ENCODE measurements around the gene ARFGAP2.

Gene ARFGAP2

DNA sequence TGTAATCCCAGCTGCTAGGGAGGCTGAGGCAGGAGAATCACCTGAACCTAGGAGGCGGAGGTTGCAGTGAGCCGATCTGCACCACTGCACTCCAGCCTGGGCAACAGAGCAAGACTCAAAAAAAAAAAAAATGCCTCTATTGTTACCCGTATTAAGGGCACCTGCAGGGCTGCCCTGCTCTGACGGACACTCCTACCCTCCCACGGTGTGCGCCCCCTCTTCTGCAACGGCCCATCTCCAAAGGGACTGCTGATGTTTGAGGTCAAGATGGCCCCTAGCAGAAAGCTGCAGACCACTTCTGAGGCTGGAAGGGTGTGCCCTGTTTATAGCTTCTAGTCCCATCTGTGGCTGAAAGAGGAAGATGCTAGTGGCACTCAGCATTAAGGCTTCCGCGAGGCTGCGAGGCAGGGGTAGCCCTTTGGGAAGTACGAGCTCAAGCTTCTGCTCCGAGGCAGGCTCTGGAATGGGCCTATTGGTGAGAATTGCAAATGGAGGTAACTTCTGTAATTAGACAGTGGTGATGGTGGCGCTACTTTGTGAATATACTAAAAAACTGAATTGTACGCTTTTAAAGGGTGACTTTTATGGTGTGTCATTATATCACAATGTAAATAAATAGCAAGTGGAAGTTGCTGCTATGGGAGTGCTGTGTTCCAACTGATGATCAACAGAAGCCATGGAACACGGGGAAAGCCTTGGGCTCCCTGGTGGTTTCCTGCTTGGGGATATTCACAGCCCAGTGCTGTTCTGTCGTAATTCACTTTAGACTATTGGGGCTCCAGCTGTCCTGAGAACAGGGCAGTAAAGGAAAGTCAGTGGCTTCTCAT lies 24.3 kb downstream of the ARFGAP2 start:
- H3K9ac ChIP-seq (ENCODE audit: low read length in 5 of 5): no peak overlapping the region
- peaks cover 0 to 11% (median 0%) of the 10 kb centered on the region in 5 donors for H3K36me3 ChIP-seq (ENCODE audit: control insufficient read depth in 5 of 5, insufficient read depth in 5 of 5, low read length in 5 of 5)
- H3K9me3 ChIP-seq (ENCODE audit: control insufficient read depth in 5 of 5, low read length in 5 of 5): no peaks in the 10 kb centered on the region
- H3K4me1 ChIP-seq (ENCODE audit: control insufficient read depth in 5 of 5, insufficient read depth in 5 of 5, low read length in 5 of 5): peaks cover 7 to 27% (median 26%) of the 10 kb centered on the region in 5 donors
- H3K27ac ChIP-seq (ENCODE audit: low read depth, low read length): no peak overlapping the region
- H3K27me3 ChIP-seq (ENCODE audit: control insufficient read depth in 5 of 5, insufficient read depth in 4 of 5, low read length in 5 of 5): no peaks in the 10 kb centered on the region
- H3K4me3 ChIP-seq (ENCODE audit: low read depth in 1 of 5, low read length in 5 of 5): no peak overlapping the region

DNA sequence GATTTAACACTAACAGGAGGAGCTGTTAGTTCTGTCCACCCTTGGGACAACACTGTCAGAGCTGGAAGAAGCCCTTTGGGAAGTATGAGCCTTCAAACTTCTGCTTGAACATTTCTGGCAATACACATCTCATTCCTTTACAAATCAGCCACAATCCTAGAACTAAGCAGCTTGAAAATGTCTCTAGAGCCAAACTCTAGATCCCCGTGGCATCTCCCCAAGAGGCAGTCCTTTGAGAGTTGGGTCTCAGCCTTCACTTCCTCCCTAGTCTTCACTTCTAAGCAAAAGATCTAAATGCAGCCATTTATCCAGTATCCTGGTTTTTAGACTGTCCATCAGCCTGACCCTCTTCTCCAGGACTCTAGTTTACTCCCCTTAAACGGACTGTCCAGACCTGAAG lies 26.9 kb downstream of the ARFGAP2 start:
- H3K4me3 ChIP-seq (ENCODE audit: low read depth in 1 of 5, low read length in 5 of 5): no peak overlapping the region
- peaks cover 7 to 27% (median 26%) of the 10 kb centered on the region in 5 donors for H3K4me1 ChIP-seq (ENCODE audit: control insufficient read depth in 5 of 5, insufficient read depth in 5 of 5, low read length in 5 of 5)
- no peak overlapping the region for H3K27ac ChIP-seq (ENCODE audit: low read depth, low read length)
- peak overlapping the region in 1 of 5 donors; percentile 20 for H3K9ac ChIP-seq (ENCODE audit: low read length in 5 of 5)
- no peaks in the 10 kb centered on the region for H3K27me3 ChIP-seq (ENCODE audit: control insufficient read depth in 5 of 5, insufficient read depth in 4 of 5, low read length in 5 of 5)
- H3K36me3 ChIP-seq (ENCODE audit: control insufficient read depth in 5 of 5, insufficient read depth in 5 of 5, low read length in 5 of 5): no peaks in the 10 kb centered on the region
- H3K9me3 ChIP-seq (ENCODE audit: control insufficient read depth in 5 of 5, low read length in 5 of 5): no peaks in the 10 kb centered on the region

GRCh38 chr11:47148903-47149531 lies 27.7 kb downstream of the ARFGAP2 start:
- H3K9ac ChIP-seq (ENCODE audit: low read length in 5 of 5): peak overlapping the region in 2 of 5 donors; percentile 20 to 31
- no peak overlapping the region for H3K27ac ChIP-seq (ENCODE audit: low read depth, low read length)
- no peaks in the 10 kb centered on the region for H3K27me3 ChIP-seq (ENCODE audit: control insufficient read depth in 5 of 5, insufficient read depth in 4 of 5, low read length in 5 of 5)
- H3K9me3 ChIP-seq (ENCODE audit: control insufficient read depth in 5 of 5, low read length in 5 of 5): no peaks in the 10 kb centered on the region
- H3K36me3 ChIP-seq (ENCODE audit: control insufficient read depth in 5 of 5, insufficient read depth in 5 of 5, low read length in 5 of 5): no peaks in the 10 kb centered on the region
- no peak overlapping the region for H3K4me3 ChIP-seq (ENCODE audit: low read depth in 1 of 5, low read length in 5 of 5)
- peaks cover 7 to 27% (median 26%) of the 10 kb centered on the region in 5 donors for H3K4me1 ChIP-seq (ENCODE audit: control insufficient read depth in 5 of 5, insufficient read depth in 5 of 5, low read length in 5 of 5)

DNA sequence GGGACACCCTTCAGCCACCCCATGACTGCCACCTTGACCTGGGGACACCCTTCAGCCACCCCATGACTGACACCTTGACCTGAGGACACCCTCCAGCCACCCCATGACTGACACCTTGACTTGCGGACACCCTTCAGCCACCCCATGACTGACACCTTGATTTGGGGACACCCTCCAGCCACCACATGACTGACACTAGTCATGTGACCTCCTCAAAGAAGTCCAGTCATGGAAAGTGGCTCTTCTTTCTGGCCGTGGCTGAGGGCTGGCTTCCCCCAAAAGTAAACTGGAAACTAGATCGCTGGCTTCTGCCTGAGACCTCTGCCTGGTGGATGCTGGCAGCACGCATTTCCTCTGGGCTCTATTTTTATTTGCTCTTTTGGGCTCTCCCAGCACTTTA lies 28.4 kb downstream of the ARFGAP2 start:
- Histone ChIP-seq H3K4me3 (ENCODE audit: low read depth in 1 of 5, low read length in 5 of 5) (no peak overlapping the region), H3K27me3 (ENCODE audit: control insufficient read depth in 5 of 5, insufficient read depth in 4 of 5, low read length in 5 of 5) (no peaks in the 10 kb centered on the region), H3K9me3 (ENCODE audit: control insufficient read depth in 5 of 5, low read length in 5 of 5) (no peaks in the 10 kb centered on the region), H3K36me3 (ENCODE audit: control insufficient read depth in 5 of 5, insufficient read depth in 5 of 5, low read length in 5 of 5) (no peaks in the 10 kb centered on the region), H3K4me1 (ENCODE audit: control insufficient read depth in 5 of 5, insufficient read depth in 5 of 5, low read length in 5 of 5) (peaks cover 6 to 24% (median 23%) of the 10 kb centered on the region in 5 donors), H3K9ac (ENCODE audit: low read length in 5 of 5) (no peak overlapping the region), H3K27ac (ENCODE audit: low read depth, low read length) (no peak overlapping the region)

GRCh38 chr11:47147681-47148080 lies 29.0 kb downstream of the ARFGAP2 start:
- no peak overlapping the region for H3K9ac ChIP-seq (ENCODE audit: low read length in 5 of 5)
- H3K4me1 ChIP-seq (ENCODE audit: control insufficient read depth in 5 of 5, insufficient read depth in 5 of 5, low read length in 5 of 5): peaks cover 3 to 23% (median 18%) of the 10 kb centered on the region in 5 donors
- H3K27ac ChIP-seq (ENCODE audit: low read depth, low read length): no peak overlapping the region
- no peaks in the 10 kb centered on the region for H3K9me3 ChIP-seq (ENCODE audit: control insufficient read depth in 5 of 5, low read length in 5 of 5)
- H3K4me3 ChIP-seq (ENCODE audit: low read depth in 1 of 5, low read length in 5 of 5): no peak overlapping the region
- H3K36me3 ChIP-seq (ENCODE audit: control insufficient read depth in 5 of 5, insufficient read depth in 5 of 5, low read length in 5 of 5): no peaks in the 10 kb centered on the region
- no peaks in the 10 kb centered on the region for H3K27me3 ChIP-seq (ENCODE audit: control insufficient read depth in 5 of 5, insufficient read depth in 4 of 5, low read length in 5 of 5)

GRCh38 chr11:47147250-47147649 lies 29.4 kb downstream of the ARFGAP2 start:
- Histone ChIP-seq H3K9ac (ENCODE audit: low read length in 5 of 5) (no peak overlapping the region), H3K27ac (ENCODE audit: low read depth, low read length) (no peak overlapping the region), H3K36me3 (ENCODE audit: control insufficient read depth in 5 of 5, insufficient read depth in 5 of 5, low read length in 5 of 5) (no peaks in the 10 kb centered on the region), H3K4me1 (ENCODE audit: control insufficient read depth in 5 of 5, insufficient read depth in 5 of 5, low read length in 5 of 5) (peaks cover 2 to 22% (median 16%) of the 10 kb centered on the region in 5 donors), H3K9me3 (ENCODE audit: control insufficient read depth in 5 of 5, low read length in 5 of 5) (no peaks in the 10 kb centered on the region), H3K4me3 (ENCODE audit: low read depth in 1 of 5, low read length in 5 of 5) (no peak overlapping the region), H3K27me3 (ENCODE audit: control insufficient read depth in 5 of 5, insufficient read depth in 4 of 5, low read length in 5 of 5) (no peaks in the 10 kb centered on the region)

DNA sequence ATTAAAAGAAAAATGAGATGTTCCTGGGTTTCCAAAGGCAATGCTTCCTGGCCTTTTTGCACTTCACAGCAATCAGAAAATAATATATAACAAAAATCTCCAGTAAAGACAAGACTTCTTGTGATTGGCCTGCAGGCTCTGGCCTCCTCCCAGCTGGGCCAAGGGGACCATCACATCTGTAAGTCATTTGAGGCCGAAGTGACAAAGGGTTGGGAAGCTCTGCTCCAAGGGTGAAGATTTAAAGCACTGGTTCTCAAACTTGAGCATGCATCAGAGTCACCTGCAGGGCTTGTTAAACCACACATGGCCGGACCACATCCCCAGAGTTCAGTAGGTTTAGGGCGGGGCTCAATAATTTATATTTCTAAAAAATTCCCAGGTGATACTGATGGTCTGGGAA lies 32.1 kb downstream of the ARFGAP2 start:
- H3K4me1 ChIP-seq (ENCODE audit: control insufficient read depth in 5 of 5, insufficient read depth in 5 of 5, low read length in 5 of 5): peaks cover 2 to 20% (median 11%) of the 10 kb centered on the region in 5 donors
- no peak overlapping the region for H3K9ac ChIP-seq (ENCODE audit: low read length in 5 of 5)
- no peaks in the 10 kb centered on the region for H3K27me3 ChIP-seq (ENCODE audit: control insufficient read depth in 5 of 5, insufficient read depth in 4 of 5, low read length in 5 of 5)
- H3K9me3 ChIP-seq (ENCODE audit: control insufficient read depth in 5 of 5, low read length in 5 of 5): no peaks in the 10 kb centered on the region
- H3K4me3 ChIP-seq (ENCODE audit: low read depth in 1 of 5, low read length in 5 of 5): no peak overlapping the region
- H3K27ac ChIP-seq (ENCODE audit: low read depth, low read length): no peak overlapping the region
- H3K36me3 ChIP-seq (ENCODE audit: control insufficient read depth in 5 of 5, insufficient read depth in 5 of 5, low read length in 5 of 5): peaks cover 0 to 3% (median 0%) of the 10 kb centered on the region in 5 donors

DNA sequence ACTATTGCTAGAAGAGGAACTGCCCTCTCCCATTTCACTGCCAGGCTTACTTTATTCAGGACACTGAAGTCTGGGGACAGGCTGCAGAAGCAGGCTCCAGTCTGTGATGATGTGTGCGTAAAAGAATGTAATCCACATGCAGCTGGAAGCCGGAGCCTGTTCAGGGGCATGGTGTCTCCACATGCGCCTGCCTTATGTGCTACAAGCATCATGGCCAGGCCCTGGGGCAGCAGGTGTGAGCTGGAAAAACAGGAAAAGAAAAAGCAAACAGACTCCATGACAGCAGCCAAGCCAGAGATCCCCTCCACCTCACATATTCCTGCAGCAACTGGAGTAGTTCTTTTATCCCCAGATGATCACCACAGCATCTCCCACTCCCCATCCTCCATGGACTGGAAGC lies 33.4 kb downstream of the ARFGAP2 start:
- peaks cover 0 to 4% (median 0%) of the 10 kb centered on the region in 5 donors for H3K36me3 ChIP-seq (ENCODE audit: control insufficient read depth in 5 of 5, insufficient read depth in 5 of 5, low read length in 5 of 5)
- H3K4me3 ChIP-seq (ENCODE audit: low read depth in 1 of 5, low read length in 5 of 5): no peak overlapping the region
- H3K27ac ChIP-seq (ENCODE audit: low read depth, low read length): no peak overlapping the region
- H3K9ac ChIP-seq (ENCODE audit: low read length in 5 of 5): no peak overlapping the region
- no peaks in the 10 kb centered on the region for H3K9me3 ChIP-seq (ENCODE audit: control insufficient read depth in 5 of 5, low read length in 5 of 5)
- peaks cover 0 to 11% (median 0%) of the 10 kb centered on the region in 5 donors for H3K4me1 ChIP-seq (ENCODE audit: control insufficient read depth in 5 of 5, insufficient read depth in 5 of 5, low read length in 5 of 5)
- no peaks in the 10 kb centered on the region for H3K27me3 ChIP-seq (ENCODE audit: control insufficient read depth in 5 of 5, insufficient read depth in 4 of 5, low read length in 5 of 5)

DNA sequence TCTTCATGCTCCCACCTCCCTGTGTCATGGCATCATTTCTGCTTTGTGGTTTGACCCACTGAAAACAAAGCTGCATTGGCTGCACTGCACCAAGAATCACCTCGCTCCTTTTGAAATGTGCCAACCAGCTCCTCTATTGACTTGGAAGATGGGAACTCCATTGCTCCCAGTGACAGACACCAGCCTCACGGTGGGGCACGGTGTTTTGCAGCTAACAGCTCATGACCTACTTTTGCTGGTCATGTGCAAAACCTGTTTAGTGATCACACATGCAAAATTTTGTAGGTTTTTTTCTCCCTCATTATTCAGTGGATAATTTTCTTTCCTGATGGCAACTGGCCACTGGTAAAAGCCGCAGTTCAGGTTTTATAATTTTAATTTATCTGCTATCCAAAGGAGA lies 36.8 kb downstream of the ARFGAP2 start:
- Histone ChIP-seq H3K27me3 (ENCODE audit: control insufficient read depth in 5 of 5, insufficient read depth in 4 of 5, low read length in 5 of 5) (no peaks in the 10 kb centered on the region), H3K9ac (ENCODE audit: low read length in 5 of 5) (no peak overlapping the region), H3K4me3 (ENCODE audit: low read depth in 1 of 5, low read length in 5 of 5) (no peak overlapping the region), H3K4me1 (ENCODE audit: control insufficient read depth in 5 of 5, insufficient read depth in 5 of 5, low read length in 5 of 5) (peaks cover 0 to 11% (median 0%) of the 10 kb centered on the region in 5 donors), H3K27ac (ENCODE audit: low read depth, low read length) (no peak overlapping the region), H3K36me3 (ENCODE audit: control insufficient read depth in 5 of 5, insufficient read depth in 5 of 5, low read length in 5 of 5) (peaks cover 0 to 14% (median 4%) of the 10 kb centered on the region in 5 donors), H3K9me3 (ENCODE audit: control insufficient read depth in 5 of 5, low read length in 5 of 5) (no peaks in the 10 kb centered on the region)

DNA sequence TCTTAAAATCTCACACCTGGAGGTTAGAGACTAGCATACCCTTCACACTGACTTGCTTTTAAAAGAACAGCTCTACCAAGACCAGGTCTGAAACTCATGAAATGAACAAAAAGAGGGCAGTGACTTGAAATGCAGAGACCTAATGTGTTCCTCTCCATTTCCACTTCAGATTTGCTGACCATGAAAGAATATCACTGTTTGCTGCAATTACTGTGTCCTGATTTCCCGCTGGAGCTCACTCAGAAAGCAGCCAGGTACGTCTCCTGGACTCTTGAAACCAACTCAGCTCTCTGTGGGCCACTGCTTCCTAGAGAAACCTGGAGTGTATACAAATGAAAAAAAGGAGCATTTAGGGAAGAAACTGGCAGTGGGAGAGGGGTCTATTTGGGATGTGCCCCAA lies 39.2 kb downstream of the ARFGAP2 start:
- Histone ChIP-seq H3K27ac (ENCODE audit: low read depth, low read length) (no peak overlapping the region), H3K4me1 (ENCODE audit: control insufficient read depth in 5 of 5, insufficient read depth in 5 of 5, low read length in 5 of 5) (no peaks in the 10 kb centered on the region), H3K9ac (ENCODE audit: low read length in 5 of 5) (no peak overlapping the region)

More for the DNA sequence above, 39.2 kb downstream of the ARFGAP2 start:
- Histone ChIP-seq H3K36me3 (ENCODE audit: control insufficient read depth in 5 of 5, insufficient read depth in 5 of 5, low read length in 5 of 5) (peaks cover 0 to 14% (median 4%) of the 10 kb centered on the region in 5 donors), H3K4me3 (ENCODE audit: low read depth in 1 of 5, low read length in 5 of 5) (no peak overlapping the region), H3K27me3 (ENCODE audit: control insufficient read depth in 5 of 5, insufficient read depth in 4 of 5, low read length in 5 of 5) (no peaks in the 10 kb centered on the region), H3K9me3 (ENCODE audit: control insufficient read depth in 5 of 5, low read length in 5 of 5) (no peaks in the 10 kb centered on the region)

All from subcutaneous abdominal adipose tissue (tissue), 5 donors.